Measurements from ENCODE around the gene EGLN1.

- TF ChIP-seq CTCF (IDR thresholded peaks at IDR 0.05) = no peak
- no peak for TF ChIP-seq ZFX (IDR thresholded peaks at IDR 0.05; ENCODE audit: borderline replicate concordance)
Observed at GRCh38 chr1:231324660-231325059, 97.4 kb downstream of the EGLN1 start.

Data from 22Rv1 (cell line).